NCI-H128 (cell line): ENCODE results near the gene NRBF2.

Source experiments
- DNase-seq: peaks from one replicate; lab custom pipeline; 2025; ENCODE audit not compliant: unreplicated experiment; lab: John Stamatoyannopoulos, UW

The NRBF2 gene

DNA sequence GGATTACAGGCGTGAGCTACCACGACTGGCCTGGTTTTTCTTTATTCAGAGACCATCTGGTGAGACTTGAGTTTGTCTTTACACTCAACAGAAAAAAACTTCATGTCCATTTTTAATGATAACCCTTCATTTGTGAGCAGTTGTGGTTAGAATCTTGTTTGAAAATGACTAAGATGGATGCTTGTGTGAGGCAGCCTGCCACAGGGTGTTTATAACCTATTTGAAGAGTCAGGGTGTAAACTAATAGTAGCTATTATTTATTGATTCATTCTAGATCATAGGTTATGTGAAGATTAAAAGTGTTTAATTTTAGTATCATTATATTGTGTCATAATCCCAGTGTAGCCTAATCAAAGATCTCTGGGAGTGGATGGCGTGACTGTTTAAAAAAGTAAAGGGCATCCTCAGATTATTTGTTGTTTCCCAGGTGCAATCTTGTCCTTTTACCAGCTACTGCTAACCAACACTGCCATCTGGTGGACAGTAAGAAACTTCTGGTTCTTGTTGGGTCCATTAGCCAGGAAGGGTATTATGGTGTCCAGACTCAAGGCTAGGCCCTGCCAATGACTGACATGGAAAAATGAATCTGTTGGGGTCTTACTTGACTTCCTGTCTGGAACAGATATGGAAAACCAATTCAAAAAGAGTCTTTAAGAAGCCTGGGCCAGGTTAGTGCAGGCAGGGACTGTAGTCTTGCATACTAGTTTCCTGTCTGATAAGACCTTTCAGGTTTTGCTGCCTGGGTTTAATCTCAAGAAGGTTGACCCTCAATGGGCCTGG, 24.9 kb downstream of the NRBF2 start:
- DNase-seq, result peak; percentile 29

DNA sequence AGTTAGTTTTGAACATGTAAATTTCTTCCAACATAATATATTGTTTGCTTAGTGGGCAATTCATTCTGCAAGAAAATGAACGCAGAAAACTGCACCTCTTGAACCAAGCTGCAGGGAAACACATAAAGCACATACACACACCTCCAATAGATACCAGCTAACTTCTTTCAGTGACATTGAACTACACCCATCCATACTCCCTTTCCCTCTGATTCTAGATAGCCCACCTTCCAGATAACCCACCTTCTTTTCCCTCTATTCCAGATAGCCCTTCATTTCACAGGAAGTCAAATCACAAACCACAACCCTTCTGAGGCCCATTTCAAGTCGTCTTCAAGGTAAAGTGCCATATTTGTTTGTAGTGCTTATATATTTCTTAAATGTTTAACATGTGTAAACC, 28.5 kb downstream of the NRBF2 start:
- DNase-seq, result no peak

DNA sequence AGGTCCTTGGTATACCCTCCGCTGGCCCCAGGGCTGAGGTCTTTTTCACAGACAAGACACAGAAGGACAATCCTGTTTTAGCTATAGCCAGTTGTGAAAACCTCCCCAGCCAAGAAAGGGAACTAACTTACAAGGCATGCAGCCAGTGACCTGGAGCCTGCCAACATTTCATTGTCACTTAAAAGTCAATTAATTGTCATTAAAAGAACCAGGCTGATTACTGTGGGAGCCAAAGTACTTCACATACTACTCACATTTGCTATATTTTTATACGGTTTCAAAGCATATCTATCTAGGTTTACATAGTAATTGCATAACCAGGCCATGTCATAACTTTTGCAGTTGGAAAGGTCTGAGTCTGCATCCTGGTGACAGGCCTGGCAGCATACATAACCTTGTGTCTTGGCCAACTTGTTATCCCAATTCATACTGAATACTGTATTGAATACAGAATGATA, 31.1 kb downstream of the NRBF2 start:
- DNase-seq, result no peak

DNA sequence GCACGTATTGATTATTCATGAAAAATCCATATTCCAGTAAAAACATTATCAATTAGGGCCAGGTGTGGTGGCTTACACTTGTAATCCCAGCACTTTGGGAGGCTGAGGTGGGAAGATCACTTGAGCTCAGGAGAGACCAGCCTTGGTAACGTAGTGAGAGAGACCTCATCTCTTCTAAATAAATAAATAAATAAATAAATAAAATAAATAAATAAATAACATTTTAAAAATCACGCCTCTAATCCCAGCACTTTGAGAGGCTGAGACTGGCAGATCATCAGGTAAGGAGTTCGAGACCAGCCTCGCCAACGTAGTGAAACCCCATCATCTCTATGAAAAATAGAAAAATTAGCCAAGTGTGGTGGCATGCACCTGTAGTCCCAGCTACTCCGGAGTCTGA, 32.1 kb downstream of the NRBF2 start:
- no peak for DNase-seq

GRCh38 chr10:63166742-63167258, 33.7 kb downstream of the NRBF2 start:
- DNase-seq, result peak; percentile 37

GRCh38 chr10:63168821-63169462, 35.8 kb downstream of the NRBF2 start:
- no peak for DNase-seq

DNA sequence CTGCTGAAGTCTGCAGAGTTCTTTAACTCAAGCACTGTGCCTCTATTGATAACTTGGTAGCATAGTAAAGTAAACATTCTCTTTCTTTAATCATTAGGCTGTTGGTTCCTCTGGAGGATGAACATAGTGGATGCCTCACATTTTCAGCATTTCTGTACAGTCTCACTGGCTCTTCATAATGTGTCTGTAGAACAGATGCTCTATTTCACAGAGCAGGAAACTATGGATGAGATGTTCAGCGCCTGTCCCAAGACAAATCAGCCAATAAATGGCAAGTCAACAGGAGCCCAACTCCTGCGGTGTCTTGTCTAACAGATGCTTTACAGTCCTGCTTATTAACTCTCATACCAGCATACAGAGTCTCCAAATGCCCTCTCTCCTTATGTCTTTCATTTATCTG, 36.5 kb downstream of the NRBF2 start:
- DNase-seq, result no peak

- no peak for DNase-seq
These were observed 38.2 kb downstream of the NRBF2 start for GRCh38 chr10:63171255-63171855.

GRCh38 chr10:63171926-63172325, 38.8 kb downstream of the NRBF2 start:
- DNase-seq, result no peak

DNA sequence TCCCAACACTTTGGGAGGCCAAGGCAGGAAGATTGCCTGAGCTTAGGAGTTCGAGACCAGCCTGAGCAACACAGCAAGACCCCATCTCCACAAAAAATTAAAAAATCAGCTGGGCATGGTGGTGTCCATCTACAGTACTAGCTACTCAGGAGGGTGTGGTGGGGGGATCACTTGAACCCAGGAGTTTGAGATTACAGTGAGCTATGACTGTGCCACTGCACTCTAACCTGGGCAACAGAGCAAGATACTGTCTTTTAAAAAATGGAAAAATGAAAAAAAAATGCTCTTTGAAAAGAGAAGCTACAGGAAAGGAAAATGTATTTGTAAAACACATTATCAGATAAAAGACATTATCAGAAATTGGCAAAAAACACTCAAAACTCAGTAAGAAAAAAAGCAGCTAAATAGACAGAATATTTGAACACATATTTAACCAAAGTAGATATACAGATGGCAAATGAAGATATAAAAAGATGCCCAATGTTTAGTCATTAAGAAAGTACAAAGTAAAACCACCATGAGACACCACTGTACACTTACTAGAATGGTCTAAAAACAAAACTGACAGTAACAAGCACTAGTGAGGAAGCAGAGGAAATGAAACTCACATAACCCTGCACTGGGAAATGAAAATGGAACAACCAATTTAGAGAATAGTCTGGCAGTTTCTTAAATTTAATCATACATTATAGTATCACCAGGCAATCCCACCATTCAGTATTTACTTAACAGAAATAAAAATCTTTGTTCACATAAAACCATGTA, 40.5 kb downstream of the NRBF2 start:
- DNase-seq, result no peak

DNA sequence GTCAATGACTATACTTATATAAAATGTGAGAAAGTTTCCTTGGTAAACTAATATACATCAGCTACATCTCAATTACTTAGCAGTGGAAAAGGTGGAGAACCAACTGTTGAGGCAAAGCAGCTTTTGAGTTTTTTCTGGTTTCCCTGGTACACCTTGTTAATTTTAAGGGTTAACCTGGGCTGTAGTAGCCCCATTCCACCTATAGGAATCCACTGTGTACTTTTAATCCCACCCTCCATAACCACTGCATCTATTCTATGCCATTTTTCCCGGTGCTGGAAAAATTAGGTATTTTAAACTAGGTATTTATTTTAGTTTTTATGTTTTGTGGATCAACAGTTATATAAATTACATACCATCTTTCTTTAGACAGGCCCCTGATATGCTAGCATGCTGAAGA, 42.4 kb downstream of the NRBF2 start:
- DNase-seq, result no peak

DNA sequence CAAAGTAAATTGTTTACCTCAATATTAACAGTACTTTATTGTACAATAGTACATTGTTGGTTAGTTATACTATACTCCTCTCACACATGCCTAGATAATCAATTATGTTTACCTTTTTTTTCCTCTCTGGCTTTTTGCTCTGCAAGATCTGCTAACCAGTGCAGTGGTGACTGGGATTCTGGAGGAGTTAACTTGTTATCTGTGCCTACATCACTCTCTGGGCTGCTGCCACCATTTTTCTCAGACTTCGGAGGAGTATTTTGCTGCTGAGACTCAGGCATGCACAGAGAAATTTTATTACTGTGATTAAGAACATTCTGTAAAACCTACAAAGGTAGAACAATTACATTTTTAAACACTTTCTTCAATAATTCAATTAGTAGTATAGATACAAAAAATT, 59.7 kb downstream of the NRBF2 start:
- DNase-seq, result no peak

GRCh38 chr10:63197344-63198092, 64.4 kb downstream of the NRBF2 start:
- no peak for DNase-seq

- DNase-seq, result no peak
These were observed 66.6 kb downstream of the NRBF2 start for GRCh38 chr10:63199716-63200115.

- DNase-seq, result no peak
These were observed 67.3 kb downstream of the NRBF2 start for GRCh38 chr10:63200431-63200830.

DNA sequence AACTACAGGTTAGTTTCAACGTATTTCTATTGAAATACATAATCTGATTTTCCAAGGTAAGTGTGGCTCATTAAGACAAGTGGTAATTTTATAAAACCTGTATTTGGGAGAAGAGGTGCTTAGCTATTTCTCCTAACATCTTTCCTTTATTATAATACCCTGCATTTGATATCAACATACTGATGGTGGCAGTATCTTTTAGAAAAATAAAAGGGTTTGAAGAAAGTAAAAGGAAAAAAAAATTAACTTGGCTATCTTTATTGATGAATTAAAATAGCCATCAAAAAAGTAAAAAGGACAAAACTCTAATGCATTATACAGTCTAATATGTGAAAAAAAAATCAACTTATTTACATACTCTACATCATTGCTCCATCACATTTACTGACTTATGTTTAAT, 68.0 kb downstream of the NRBF2 start:
- no peak for DNase-seq
